ENCODE measurements around the gene AVEN. TPM values are rescaled to one million over a fixed set of nuclear protein-coding genes. Genes with fewer than 3 reads are reported as not detected.
"Not testable (repeated sequence)": the region's sequence is repeated elsewhere in the genome, so short reads cannot be mapped to it uniquely, and the experiment has no call there.

Gene AVEN
- total RNA-seq, 1 donor from 2014 or later: 25.8 TPM

- DNase-seq (no peak), ATAC-seq (no peak)
- intact Hi-C loops (cut with micrococcal nuclease): no loop called here
Observed at GRCh38 chr15:34046471-34047145, 7.6 kb upstream of the AVEN start.

DNA sequence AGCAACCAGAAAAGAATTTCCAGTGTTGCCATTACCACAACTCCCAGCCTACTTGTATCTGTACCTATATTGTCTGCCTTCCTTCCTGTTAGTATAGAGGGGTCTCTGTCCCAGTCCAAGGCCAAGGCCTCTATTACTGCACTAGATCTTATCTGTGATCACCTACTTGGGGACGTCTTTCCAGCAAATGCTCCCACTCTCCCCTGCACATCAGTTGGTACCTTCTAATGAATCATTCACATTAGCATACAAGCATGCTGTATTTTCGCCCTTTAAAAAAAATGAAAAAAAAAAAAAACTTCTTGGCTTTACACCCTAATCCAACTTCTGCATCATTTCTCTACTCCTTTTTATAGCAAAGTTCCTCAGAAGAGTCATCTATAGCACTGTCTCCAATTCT lies 4.8 kb upstream of the AVEN start:
- ATAC-seq: no peak
- no peak for DNase-seq
- intact Hi-C loops (cut with micrococcal nuclease): no loop called here

- no peak for ATAC-seq
- intact Hi-C loops (cut with micrococcal nuclease): no loop called here
- no peak for DNase-seq
Observed at GRCh38 chr15:34043391-34043790, 4.4 kb upstream of the AVEN start.

- ATAC-seq: no peak
- intact Hi-C loops (cut with micrococcal nuclease): no loop called here
- no peak for DNase-seq
Observed at GRCh38 chr15:34039790-34040113, 748 bp upstream of the AVEN start.

DNA sequence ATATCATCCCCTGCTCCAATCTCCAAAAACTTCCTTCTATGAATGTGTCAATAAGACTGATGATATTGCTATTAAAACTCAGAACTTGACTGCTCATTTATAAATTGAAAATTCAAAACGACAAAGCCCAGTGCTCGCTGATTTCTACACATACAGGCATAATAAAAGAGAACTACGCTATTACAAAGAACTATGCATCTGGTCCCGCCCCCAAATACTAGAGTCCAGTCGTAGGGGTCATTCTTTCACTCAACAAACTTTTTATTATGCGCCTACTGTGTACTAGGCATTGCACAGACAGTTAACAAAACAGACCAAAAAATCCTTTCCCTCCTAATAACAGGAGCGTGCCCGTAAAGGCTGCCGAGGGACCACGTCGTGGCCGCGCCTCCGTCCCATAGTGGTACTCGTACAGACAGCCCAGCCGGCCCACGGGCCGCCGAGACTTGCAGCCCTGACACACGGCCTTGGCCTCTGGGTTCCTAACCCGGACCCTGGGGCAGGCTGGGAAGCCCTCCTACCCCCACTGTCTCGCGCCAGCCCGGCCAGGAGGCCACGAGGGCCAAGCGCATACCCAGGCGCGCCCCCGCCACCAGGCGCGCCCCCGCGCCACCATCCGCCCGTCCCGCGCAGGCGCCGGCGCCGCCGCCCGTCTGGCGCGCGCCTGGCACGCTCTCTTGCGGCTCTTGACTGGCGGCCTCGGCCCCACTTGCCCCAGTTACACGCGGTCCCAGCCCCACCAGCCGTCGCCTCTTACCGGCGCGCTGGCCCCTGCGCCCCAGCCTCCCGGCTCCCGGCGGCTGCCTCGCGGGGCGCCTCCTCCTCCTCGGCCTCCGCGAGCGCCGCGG lies 757 bp downstream of the AVEN start:
- ATAC-seq (peak; percentile 96), DNase-seq (peak; percentile 92)
- intact Hi-C loops (cut with micrococcal nuclease): no loop called here

GRCh38 chr15:34031987-34032760 lies 6.8 kb downstream of the AVEN start:
- intact Hi-C loops (cut with micrococcal nuclease): no loop called here
- ATAC-seq (no peak), DNase-seq (no peak)

DNA sequence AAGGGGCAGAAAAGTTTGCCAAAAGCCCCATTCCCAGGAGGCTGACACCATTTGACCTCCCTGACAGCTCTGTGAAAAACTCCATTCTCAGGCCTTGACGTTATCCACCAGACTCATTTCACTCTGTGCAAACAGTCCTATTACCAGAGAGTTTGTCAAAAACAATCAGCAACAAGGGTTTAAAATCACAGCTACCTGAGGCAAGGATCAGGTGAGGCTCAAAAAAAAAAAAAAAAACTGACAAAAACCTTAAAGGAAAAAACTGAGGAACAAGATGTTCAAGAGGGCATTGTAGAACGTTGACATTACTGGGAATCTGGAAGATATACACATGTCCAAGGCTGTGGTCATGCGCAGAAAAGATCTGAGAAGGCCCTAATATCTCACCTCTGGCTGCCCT lies 11.4 kb downstream of the AVEN start:
- intact Hi-C loops (cut with micrococcal nuclease): no loop called here
- no peak for ATAC-seq
- no peak for DNase-seq

DNA sequence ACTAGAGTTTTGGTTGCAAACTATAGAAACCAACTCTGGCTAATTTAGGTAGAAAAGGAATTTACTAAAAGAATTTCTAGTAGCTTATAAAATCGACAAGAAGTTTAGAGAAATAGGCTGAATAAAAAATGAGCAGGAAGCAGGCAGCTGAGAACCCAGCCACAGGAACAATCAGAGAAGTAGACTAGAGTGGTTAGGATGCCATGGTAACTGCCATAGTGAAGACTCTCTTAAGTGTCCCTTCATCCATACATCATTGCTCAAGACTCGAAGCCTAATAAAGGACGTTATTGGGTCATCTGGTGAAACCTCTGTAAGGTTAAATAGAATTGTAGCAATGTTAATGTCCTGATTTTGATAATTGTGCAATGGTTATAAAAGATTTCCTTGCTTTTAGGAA lies 13.8 kb downstream of the AVEN start:
- ATAC-seq (no peak), DNase-seq (no peak)
- intact Hi-C loops (cut with micrococcal nuclease): no loop called here

DNA sequence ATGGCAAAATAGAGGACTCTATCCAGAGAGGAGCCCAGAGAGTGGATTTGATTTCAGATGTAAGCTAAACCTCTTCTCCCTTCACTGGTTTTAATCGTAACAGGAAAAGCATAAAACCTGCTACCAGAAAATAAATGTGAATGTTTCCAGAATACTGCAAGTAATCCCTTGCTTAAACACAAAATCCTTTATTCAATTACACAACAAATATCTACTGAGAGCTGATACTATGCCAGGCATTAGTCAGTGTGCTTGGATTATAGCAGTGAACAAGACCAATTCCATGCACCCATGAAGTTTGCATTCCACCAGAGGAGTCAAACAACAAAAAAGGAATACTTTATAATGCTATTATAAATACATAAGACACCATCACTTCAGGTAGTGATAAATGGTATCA lies 15.1 kb downstream of the AVEN start:
- no peak for ATAC-seq
- DNase-seq: no peak
- intact Hi-C loops (cut with micrococcal nuclease): no loop called here

GRCh38 chr15:34019369-34019990 lies 19.5 kb downstream of the AVEN start:
- DNase-seq (no peak), ATAC-seq (no peak)
- intact Hi-C loops (cut with micrococcal nuclease): no loop called here

DNA sequence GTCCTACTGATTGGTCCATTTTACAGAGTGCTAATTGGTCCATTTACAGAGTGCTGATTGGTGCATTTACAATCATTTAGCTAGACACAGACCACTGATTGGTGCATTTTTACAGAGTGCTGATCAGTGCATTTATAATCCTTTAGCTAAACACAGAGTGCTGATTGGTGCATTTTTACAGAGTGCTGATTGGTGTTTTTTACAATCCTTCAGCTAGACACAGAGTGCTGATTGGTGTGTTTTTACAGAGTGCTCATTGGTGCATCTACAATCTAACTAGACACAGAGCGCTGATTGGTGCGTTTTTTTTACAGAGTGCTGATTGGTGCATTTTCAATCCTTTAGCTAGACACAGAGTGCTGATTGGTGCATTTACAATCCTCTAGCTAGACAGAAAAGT lies 20.3 kb downstream of the AVEN start:
- intact Hi-C loops (cut with micrococcal nuclease); DNase-seq; ATAC-seq: not testable (repeated sequence)

DNA sequence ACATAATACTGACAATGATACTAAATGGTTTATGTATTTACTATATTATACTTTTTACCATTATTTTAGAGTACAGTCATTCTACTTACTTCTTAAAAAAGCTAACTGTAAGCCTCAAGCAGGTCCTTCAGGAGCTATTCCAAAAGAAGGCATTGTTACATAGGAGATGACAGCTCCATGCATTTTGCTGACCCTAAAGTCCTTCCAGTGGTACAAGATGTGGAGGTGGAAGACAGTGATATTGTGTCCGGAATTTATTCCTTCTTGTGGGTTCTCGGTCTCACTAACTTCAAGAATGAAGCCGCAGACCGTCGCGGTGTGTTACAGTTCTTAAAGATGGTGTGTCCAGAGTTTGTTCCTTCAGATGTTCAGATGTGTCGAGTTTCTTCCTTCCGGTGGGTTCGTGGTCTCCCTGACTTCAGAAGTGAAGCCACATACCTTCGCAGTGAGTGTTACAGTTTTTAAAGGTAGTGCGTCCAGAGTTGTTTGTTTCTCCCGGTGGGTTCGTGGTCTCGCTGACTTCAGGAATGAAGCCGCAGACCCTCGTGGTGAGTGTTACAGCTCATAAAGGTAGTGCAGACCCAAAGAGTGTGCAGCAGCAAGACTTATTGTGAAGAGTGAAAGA lies 20.9 kb downstream of the AVEN start:
- ATAC-seq (no peak), DNase-seq (no peak)
- intact Hi-C loops (cut with micrococcal nuclease): no loop called here

DNA sequence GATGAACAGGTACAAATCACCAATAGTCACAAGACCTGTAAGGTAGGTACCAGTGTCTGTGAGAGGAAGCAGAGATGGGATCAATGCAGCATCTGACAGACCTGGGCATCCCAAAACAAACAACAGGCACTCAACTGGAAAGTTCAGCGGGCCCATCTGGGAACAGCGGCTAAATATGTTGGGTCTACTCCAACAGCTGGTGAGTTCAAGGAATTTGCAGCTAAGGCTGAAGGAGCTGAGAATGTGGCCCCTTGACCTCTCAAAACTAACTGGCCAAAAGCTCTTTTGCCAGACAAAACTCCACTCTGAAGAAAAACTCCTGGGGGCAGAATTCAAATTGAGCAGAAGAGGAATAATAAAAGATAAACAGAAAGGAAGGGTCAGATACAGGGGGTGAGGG lies 24.4 kb downstream of the AVEN start:
- intact Hi-C loops (cut with micrococcal nuclease): no loop called here
- DNase-seq (no peak), ATAC-seq (no peak)

- intact Hi-C loops (cut with micrococcal nuclease): no loop called here
- DNase-seq (no peak), ATAC-seq (no peak)
Observed at GRCh38 chr15:34013746-34014145, 25.3 kb downstream of the AVEN start.

GRCh38 chr15:34012461-34013028 lies 26.5 kb downstream of the AVEN start:
- no peak for DNase-seq
- intact Hi-C loops (cut with micrococcal nuclease): no loop called here

GRCh38 chr15:34011481-34011880 lies 27.5 kb downstream of the AVEN start:
- intact Hi-C loops (cut with micrococcal nuclease): no loop called here
- DNase-seq: no peak
- no peak for ATAC-seq

More at GRCh38 chr15:34012461-34013028, 26.5 kb downstream of the AVEN start:
- no peak for ATAC-seq

- ATAC-seq: no peak
- intact Hi-C loops (cut with micrococcal nuclease): no loop called here
Observed at GRCh38 chr15:34010921-34011320, 28.1 kb downstream of the AVEN start.

DNA sequence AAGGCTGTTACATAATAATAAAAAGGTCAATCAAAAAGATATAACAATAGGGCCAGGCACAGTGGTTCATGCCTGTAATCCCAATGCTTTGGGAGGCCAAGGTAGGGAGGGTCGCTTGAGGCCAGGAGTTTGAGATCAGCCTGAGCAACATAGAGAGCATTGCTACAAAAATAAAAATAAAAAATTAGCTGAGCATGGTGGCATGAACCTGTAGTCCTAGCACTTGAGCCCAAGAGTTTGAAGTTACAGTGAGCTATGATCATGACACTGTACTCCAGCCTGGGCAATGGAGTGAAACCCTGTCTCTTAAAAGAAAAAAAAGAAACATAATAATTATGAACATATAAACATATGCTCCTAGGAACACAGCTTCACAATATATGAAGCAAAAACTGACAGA lies 29.3 kb downstream of the AVEN start:
- ATAC-seq (no peak), DNase-seq (no peak)
- intact Hi-C loops (cut with micrococcal nuclease): no loop called here

More at GRCh38 chr15:34010921-34011320, 28.1 kb downstream of the AVEN start:
- no peak for DNase-seq

DNA sequence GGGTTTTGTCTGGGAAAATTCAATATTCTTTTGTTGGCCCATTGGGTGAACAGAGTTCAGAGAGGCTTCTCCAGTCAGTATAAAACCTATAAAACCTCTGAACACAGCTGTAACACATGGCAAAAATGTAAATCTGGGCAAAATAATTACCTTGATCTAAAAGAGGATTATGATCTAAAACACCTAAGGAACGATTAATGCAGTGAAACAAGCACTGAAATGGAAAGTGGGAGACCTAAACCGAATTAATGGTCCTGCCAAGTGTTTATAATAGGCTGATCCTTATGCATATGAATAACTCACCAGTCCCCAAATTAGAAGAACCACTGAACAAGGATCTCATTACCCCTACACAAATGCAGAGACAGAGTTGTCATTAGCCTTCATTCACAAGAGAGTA lies 32.6 kb downstream of the AVEN start:
- ATAC-seq: no peak
- no peak for DNase-seq
- intact Hi-C loops (cut with micrococcal nuclease): no loop called here
